GM10847 (cell line): ENCODE measurements around the gene PRM3.

Experiments used
- POLR2A ChIP-seq: IDR thresholded peaks from 2 replicates; pipeline ENCODE4 v1.6.1; 2011; ENCODE audit not compliant: insufficient read length; ENCODE audit errors: extremely low read depth

The PRM3 gene, protein sequence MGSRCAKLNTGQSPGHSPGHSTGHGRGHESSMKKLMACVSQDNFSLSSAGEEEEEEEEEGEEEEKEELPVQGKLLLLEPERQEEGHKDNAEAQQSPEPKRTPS

GRCh38 chr16:11272921-11273720, at the start of gene PRM3:
Gene PRM3 (minus strand): TSS chr16:11273629. CDS start chr16:11273595, 34 bp downstream.
- no peak for TF ChIP-seq POLR2A

DNA sequence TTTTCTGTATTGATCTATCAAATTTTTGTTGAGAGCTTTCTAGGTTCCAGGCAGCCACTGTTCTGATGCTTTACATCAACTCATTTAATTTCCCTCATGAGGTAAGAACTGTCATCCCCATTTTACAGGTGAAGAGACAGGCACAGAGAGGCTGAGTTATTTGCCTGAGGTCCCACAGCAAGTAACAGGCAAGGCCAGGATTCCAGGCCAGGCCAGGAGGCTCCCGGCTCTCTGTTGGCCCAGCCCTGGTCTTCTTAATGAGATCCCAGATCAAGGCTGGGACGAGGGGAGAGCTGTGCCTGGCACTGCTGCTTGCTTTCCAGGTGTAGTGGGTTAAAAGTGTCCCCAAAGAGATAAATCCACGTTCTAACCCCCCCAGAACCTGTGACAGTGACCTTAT, 49.4 kb upstream of the PRM3 start:
- TF ChIP-seq POLR2A: no peak

GRCh38 chr16:11321662-11322061, 48.2 kb upstream of the PRM3 start:
- no peak for TF ChIP-seq POLR2A

GRCh38 chr16:11320170-11320569, 46.7 kb upstream of the PRM3 start:
- TF ChIP-seq POLR2A: no peak

- TF ChIP-seq POLR2A: no peak
Observed at GRCh38 chr16:11319529-11320146, 46.2 kb upstream of the PRM3 start.

GRCh38 chr16:11318817-11319216, 45.4 kb upstream of the PRM3 start:
- TF ChIP-seq POLR2A: no peak

DNA sequence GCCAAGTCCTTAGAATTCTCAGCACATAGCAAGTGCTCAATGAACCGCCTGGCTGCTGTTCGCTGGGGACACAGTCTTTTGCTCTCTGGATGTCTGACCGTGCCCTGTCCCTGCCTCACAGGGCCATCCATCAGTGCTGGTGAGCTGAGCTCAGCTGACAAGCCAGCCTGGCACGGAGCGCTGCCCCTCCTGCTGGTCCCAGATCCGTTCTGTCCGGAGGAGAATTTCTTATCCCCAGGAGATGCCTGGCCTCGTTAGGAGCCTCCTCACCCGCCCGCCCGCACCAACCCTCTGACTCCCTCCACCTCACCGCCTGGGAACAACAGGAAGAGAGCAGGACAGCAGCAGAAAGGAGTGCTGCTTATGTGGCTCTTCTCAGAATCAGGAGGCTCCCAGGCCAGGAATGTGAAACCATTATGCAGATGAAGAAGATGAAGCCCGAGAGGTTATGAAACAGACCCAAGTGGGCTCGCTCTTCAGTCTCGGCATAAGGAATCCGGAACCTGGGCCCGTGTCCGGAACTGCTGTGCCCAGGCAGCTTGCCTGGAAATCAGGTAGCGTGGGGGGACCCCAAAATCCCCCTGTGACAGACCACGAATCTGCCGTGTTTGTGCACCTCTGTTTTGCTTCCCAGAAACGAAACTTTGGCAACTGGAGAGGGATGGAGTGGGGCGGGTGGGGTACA, 43.0 kb upstream of the PRM3 start:
- no peak for TF ChIP-seq POLR2A

DNA sequence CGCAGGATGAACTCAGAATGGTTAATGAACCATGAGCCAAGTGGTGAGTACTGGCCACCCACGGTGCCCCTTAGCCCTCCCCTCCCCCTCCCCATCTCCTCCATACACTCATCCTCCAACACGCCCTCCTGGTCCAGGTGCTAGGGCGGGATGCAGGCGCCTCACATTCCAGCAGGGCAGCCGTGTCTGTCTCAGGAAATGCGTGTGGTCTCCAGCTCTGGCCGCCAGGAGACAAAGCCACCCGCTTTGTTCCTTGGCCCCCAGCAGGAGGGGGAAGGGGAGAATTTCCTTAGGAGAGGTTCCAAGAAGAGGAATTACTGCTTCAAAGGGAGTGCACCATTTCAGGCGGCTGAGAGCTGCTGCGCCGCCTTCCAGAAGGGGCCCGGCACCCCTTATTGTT, 42.1 kb upstream of the PRM3 start:
- TF ChIP-seq POLR2A: no peak

DNA sequence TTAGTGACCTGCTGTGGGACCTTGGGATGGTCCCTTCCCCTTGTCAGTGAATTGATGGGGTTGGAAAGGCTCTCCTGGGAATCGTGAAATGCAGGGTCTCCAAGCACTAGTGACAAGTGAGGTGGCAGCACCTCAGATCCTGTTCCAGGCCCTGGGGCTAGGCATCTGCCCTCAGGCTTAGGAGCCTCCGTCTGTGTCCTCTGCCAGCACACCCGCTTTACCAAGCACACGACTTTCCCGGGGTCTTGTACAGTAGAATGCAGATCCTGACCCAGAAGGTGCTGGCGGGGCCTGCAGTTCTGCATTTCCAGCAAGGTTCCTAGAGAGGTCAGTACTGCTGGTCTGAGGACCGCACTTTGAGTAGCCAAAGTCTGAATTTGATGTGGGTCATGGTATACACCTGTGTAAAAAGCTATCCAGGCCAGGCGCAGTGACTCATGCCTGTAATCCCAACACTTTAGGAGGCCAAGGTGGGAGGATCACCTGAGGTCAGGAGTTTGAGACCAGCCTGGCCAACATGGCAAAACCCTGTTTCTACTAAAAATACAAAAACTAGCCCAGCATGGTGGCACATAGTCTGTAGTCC, 41.0 kb upstream of the PRM3 start:
- TF ChIP-seq POLR2A: no peak

- no peak for TF ChIP-seq POLR2A
Observed at GRCh38 chr16:11313493-11314308, 40.3 kb upstream of the PRM3 start.

DNA sequence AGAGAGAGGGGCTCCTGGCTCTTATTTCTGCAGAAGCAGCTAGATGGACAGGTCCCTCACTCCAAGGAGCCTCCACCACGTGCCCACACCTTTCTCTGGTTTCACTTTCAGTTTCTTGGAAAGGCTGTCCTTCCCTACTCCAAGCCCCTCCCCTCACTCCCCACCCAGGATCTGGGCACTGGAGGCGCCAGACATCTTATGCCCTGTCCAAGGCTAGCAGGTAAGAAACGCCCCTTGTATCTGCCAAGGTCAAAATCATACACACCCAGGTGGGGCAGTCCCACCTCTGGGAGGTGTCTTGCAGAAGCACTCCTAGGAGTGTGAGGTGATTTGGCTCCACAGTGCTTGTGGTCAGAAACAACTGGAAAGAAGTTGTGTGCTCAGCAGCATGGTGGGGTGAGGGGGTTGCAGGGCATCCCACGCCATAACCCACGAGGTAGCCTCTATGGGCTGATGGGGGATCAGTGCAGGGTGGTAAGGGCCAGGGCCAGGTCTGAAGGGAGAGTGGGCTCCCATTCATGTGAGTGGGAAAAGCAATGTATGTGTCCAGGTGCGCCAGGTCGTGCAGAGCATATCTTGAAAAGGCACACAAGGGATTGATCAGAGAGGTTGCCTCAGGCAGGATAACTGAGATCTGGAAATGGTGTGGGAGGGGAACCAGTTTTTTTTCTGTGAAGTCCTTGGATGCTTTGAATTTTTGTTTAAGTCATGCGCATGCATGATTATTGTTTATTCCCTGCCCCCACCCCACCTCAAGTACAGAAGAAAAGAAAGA, 39.5 kb upstream of the PRM3 start:
- no peak for TF ChIP-seq POLR2A

- no peak for TF ChIP-seq POLR2A
Observed at GRCh38 chr16:11310997-11311561, 37.6 kb upstream of the PRM3 start.

- no peak for TF ChIP-seq POLR2A
Observed at GRCh38 chr16:11310634-11310977, 37.2 kb upstream of the PRM3 start.
